Muscle layer of duodenum (tissue), 2 donors: ENCODE results near the gene GIGYF1.
"Not testable (repeated sequence)": the region's sequence is repeated elsewhere in the genome, so short reads cannot be mapped to it uniquely, and the experiment has no call there.

ENCODE experiments used
- H3K27ac ChIP-seq: one replicate; pipeline ENCODE4 v1.7.0; 2013; ENCODE audit warnings: mild to moderate bottlenecking, low read length
- H3K27me3 ChIP-seq: one replicate; pipeline ENCODE4 v1.7.0; 2013; ENCODE audit warnings: low read depth, mild to moderate bottlenecking, control low read depth, low read length
- H3K36me3 ChIP-seq, 2 donors: one replicate each; pipeline ENCODE4 v1.7.0; 2013; ENCODE audit warnings: low read length in 2 of 2, control low read depth in 1 of 2, mild to moderate bottlenecking in 1 of 2; ENCODE audit not compliant: insufficient read depth in 2 of 2, control insufficient read depth in 1 of 2
- H3K4me1 ChIP-seq, 2 donors: one replicate each; pipeline ENCODE4 v1.7.0; 2013; ENCODE audit warnings: low read length in 2 of 2, mild to moderate bottlenecking in 2 of 2, control low read depth in 1 of 2, moderate library complexity in 1 of 2; ENCODE audit not compliant: insufficient read depth in 2 of 2, control insufficient read depth in 1 of 2
- H3K4me3 ChIP-seq, 2 donors: one replicate each; pipeline ENCODE4 v1.7.0; 2013; ENCODE audit warnings: low read length in 2 of 2, low read depth in 1 of 2, mild to moderate bottlenecking in 1 of 2
- H3K9me3 ChIP-seq, 2 donors: one replicate each; pipeline ENCODE4 v1.7.0; 2013; ENCODE audit warnings: low read length in 2 of 2, control low read depth in 1 of 2, mild to moderate bottlenecking in 1 of 2; ENCODE audit not compliant: control insufficient read depth in 1 of 2
- donor health status: healthy.

Gene GIGYF1

DNA sequence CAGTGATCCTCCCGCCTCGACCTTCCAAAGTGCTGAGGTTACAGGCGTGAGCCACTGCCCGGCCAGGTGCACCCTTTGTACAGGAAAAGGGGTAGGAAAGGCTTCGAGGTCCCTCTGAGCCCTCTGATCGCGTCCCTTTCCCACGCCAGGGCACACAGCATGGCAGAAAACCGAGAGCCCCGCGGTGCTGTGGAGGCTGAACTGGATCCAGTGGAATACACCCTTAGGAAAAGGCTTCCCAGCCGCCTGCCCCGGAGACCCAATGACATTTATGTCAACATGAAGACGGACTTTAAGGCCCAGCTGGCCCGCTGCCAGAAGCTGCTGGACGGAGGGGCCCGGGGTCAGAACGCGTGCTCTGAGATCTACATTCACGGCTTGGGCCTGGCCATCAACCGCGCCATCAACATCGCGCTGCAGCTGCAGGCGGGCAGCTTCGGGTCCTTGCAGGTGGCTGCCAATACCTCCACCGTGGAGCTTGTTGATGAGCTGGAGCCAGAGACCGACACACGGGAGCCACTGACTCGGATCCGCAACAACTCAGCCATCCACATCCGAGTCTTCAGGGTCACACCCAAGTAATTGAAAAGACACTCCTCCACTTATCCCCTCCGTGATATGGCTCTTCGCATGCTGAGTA, 12.7 kb upstream of the GIGYF1 start:
- H3K27ac ChIP-seq: peak overlapping the region; percentile 45
- H3K27me3 ChIP-seq: no peaks in the 10 kb centered on the region
- H3K9me3 ChIP-seq: no peaks in the 10 kb centered on the region
- peaks cover 6 to 16% of the 10 kb centered on the region in 2 donors for H3K4me1 ChIP-seq
- H3K4me3 ChIP-seq: peak overlapping the region; percentile 72 to 92
- peaks cover 0 to 4% of the 10 kb centered on the region in 2 donors for H3K36me3 ChIP-seq

DNA sequence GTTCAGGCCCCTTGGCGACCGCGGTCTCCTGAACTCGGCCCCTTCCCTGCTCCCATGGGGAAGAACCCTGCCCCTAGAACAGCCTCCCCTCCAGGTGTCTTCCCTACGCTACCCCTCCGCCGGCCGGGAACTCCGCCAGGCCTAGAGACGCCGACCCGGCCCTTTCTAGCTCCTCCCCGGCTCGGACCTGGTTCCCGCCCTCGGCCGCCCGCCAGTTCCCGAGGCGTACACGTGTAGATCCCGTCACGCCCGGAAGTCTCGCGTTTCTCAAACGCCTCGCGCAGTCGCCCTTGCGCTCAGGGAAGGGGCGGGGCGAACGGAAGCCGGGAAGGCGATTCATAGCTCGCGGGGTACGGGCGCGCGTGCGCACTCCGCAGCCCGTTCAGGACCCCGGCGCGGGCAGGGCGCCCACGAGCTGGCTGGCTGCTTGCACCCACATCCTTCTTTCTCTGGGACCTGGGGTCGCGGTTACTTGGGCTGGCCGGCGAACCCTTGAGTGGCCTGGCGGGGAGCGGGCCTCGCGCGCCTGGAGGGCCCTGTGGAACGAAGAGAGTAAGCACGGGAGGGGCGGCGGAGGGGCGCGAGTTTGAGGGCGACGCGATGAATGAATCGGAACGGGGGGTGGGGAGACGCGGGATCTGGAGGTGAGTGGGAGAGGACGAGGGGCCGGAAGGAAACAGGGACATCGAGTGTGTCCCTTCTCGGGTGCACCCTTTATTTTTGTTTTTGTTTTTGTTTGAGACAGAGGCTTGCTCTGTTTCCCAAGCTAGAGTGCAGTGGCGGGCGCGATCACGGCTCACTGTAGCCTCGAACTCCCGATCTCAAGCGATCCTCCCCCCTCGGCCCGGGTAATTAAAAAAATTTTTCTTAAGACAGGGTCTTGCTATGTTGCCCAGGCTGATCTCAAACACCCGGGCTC, 12.0 kb upstream of the GIGYF1 start, which contains the start of gene POP7:
TSS of gene POP7 (plus strand) at position 369 of the 919 bp plus-strand sequence. CDS start 710 bp downstream, outside the sequence.
- peaks cover 0 to 4% of the 10 kb centered on the region in 2 donors for H3K36me3 ChIP-seq
- no peaks in the 10 kb centered on the region for H3K9me3 ChIP-seq
- no peaks in the 10 kb centered on the region for H3K27me3 ChIP-seq
- H3K4me3 ChIP-seq: peak within 1 kb of the TSS; percentile 72 to 92
- peak within 1 kb of the TSS; percentile 85 for H3K27ac ChIP-seq
- H3K4me1 ChIP-seq: peaks cover 6 to 16% of the 10 kb centered on the region in 2 donors

- peaks cover 6 to 16% of the 10 kb centered on the region in 2 donors for H3K4me1 ChIP-seq
- peak overlapping the region; percentile 85 for H3K27ac ChIP-seq
- H3K27me3 ChIP-seq: no peaks in the 10 kb centered on the region
- peaks cover 0 to 4% of the 10 kb centered on the region in 2 donors for H3K36me3 ChIP-seq
- peak overlapping the region; percentile 72 to 92 for H3K4me3 ChIP-seq
- no peaks in the 10 kb centered on the region for H3K9me3 ChIP-seq
These were observed 11.3 kb upstream of the GIGYF1 start for GRCh38 chr7:100705320-100705752.

- H3K27ac ChIP-seq, H3K4me3 ChIP-seq, H3K27me3 ChIP-seq, H3K4me1 ChIP-seq, H3K9me3 ChIP-seq, H3K36me3 ChIP-seq: not testable (repeated sequence)
These were observed 7.0 kb upstream of the GIGYF1 start for GRCh38 chr7:100701089-100701488.

- Histone ChIP-seq H3K4me1 (no peaks in the 10 kb centered on the region), H3K27me3 (no peaks in the 10 kb centered on the region), H3K27ac (no peak overlapping the region), H3K36me3 (no peaks in the 10 kb centered on the region), H3K9me3 (no peaks in the 10 kb centered on the region), H3K4me3 (no peak overlapping the region)
These were observed 5.0 kb upstream of the GIGYF1 start for GRCh38 chr7:100699018-100699417.

GRCh38 chr7:100696123-100696521, 2.1 kb upstream of the GIGYF1 start:
- no peaks in the 10 kb centered on the region for H3K9me3 ChIP-seq
- H3K27me3 ChIP-seq: no peaks in the 10 kb centered on the region
- H3K4me1 ChIP-seq: peaks cover 15 to 22% of the 10 kb centered on the region in 2 donors
- no peak overlapping the region for H3K27ac ChIP-seq
- no peak overlapping the region for H3K4me3 ChIP-seq
- H3K36me3 ChIP-seq: no peaks in the 10 kb centered on the region

DNA sequence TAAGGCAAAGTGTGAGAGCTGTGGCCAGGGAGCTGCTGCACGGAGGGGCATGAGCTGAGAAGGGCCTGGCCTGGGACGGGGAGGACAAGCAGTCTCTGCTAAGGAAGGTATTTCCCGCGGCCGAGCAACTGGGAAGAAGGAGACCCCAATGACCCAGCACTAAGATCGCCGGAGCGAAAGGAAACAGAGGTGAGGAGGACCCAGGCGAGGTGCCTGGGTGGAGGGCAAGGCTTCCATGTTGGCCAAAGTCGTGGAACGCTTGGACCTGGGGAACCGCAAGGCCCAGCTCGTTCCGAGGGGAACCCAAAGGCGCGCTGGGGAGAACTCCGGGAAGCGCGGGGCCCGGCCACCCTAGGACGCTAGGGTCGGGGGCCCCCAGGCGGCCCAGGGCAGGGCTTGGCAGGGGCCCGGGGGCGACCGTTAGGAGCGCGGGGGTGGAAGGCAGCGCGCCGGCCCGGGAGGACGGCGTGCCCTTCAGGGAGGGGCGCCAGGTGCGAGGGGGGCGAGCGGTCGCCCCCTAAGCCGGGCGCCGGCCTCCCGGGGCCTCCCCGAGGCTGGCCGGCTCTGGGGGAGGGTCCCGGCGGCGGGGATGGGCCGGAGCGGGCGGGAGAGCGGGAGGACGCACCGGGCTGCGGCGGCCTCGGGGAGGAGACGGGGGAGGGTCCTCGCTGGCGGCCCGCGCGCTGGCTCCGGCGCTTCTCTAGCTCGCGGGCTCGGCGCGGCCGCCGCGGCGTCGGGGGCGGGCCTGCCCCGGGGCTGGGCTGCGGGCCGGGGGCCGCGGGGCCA, 545 bp downstream of the GIGYF1 start:
- Histone ChIP-seq H3K4me1 (peaks cover 15 to 39% of the 10 kb centered on the region in 2 donors), H3K27me3 (no peaks in the 10 kb centered on the region), H3K27ac (no peak overlapping the region), H3K9me3 (no peaks in the 10 kb centered on the region), H3K36me3 (peaks cover 0 to 4% of the 10 kb centered on the region in 2 donors), H3K4me3 (peak overlapping the region; percentile 74 to 78)

DNA sequence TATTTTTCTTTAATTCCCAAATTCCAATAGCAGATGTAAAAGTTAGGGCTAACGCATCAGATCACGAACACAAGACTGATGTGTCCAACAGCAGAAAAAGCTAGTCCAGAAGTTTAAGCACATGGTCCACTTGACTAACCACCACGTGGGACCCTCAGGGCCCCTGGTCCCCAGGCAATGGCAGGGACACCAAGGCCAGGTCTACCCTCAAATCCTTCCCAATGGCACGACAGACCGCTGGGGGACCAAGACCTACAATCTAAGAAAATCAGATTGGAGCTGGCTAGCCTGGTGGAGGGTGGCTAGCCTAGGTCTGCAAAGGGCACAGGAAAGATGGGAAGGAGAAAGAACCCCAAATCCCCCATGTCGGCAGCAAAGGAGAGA, 1.5 kb downstream of the GIGYF1 start:
- no peak overlapping the region for H3K27ac ChIP-seq
- H3K4me1 ChIP-seq: peaks cover 15 to 42% of the 10 kb centered on the region in 2 donors

DNA sequence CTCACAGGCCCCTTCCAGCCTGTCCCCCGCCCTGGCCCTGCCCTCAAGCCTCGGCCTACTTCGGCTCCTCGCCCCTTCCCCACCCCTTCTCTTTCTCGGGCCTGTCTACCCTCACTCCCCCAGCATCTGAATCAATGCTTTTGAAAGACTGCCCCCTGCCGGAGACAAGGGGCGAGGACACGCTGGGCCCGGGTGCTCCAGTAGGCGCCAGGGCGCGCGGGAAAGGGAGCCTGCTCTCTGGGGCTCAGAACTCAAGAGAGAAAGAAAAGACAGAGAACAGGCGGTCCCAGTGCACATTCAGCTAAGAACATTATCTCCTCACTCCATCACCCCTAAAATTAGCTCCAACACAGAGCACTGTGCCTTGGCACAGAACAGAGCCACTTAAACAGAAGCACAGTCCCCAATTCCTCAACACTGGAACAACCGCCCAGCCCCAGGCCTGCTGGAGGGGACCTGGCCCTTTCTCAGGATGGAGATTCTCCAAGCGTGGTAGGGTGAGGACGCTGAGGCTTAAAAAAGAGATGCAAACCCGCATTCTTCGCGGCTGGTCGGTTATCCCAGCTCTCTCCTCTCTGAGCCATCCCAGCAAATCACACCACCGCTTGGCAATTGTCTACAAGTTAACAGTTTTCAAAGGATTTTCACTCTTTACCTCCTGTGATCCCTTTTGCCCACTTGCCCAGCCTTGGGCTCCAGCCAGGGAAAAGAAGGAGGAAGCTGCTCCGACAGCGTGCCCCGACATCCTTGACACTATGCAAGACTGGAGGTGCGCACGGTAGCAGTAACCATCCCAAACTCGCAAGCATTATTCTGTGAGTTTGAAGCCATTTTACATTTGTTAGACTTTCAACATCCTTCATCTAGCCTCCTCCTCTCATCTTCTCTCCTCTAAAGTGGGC, 2.1 kb downstream of the GIGYF1 start:
- Histone ChIP-seq H3K4me3 (peak overlapping the region; percentile 74 to 78), H3K4me1 (peaks cover 15 to 42% of the 10 kb centered on the region in 2 donors), H3K27ac (no peak overlapping the region), H3K9me3 (no peaks in the 10 kb centered on the region), H3K36me3 (peaks cover 0 to 18% of the 10 kb centered on the region in 2 donors), H3K27me3 (no peaks in the 10 kb centered on the region)

More for the DNA sequence above, 1.5 kb downstream of the GIGYF1 start:
- no peaks in the 10 kb centered on the region for H3K9me3 ChIP-seq
- no peaks in the 10 kb centered on the region for H3K27me3 ChIP-seq
- H3K36me3 ChIP-seq: peaks cover 0 to 12% of the 10 kb centered on the region in 2 donors
- H3K4me3 ChIP-seq: peak overlapping the region; percentile 74 to 78
